Measurements from ENCODE around the gene ERP44.
A peak's percentile ranks its signal among the peaks of the same experiment; 100 is the strongest.
"Not testable (repeated sequence)": the region's sequence is repeated elsewhere in the genome, so short reads cannot be mapped to it uniquely, and the experiment has no call there.

Gene ERP44

GRCh38 chr9:100064872-100065581 lies 33.8 kb downstream of the ERP44 start:
- DNase-seq = peak; percentile 81

- DNase-seq = no peak
These were observed 35.6 kb downstream of the ERP44 start for GRCh38 chr9:100063185-100063584.

DNA sequence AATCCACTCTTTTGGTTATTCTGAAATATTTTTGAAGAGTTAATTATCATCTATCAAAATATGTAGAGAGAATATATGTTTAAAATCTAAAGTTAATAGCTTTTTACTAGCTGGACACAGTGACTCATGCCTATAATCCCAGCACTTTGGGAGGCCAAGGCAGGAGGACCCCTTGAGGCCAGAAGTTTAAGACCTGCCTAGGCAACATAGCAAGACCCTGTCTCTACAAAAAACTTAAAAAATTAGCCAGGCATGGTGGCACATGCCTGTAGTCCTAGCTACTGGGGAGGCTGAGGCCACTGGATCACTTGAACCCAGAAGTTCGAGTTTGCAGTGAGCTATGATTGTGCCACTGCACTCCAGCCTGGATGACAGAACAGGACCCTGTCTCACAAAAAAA lies 36.1 kb downstream of the ERP44 start:
- not testable (repeated sequence) for DNase-seq

GRCh38 chr9:100058699-100059579 lies 39.9 kb downstream of the ERP44 start:
- no peak for DNase-seq

DNA sequence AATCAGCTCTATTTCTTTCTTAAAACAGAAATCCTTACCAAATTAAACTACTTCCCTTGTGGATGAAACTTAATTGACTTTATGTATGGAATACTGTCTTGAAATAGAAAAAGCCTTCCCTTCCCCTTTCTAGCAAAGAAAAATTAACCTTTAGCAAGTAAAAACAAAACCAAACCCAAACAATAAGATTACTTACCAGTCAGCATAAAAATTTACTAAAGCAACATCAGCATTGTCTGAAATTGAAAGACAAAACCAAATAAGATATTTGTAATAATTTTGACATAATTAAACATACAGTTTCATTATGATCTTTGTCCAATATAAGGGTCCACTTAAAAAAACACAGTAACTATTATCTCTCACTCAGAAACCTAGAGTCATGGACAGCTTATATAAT lies 41.2 kb downstream of the ERP44 start:
- DNase-seq = no peak

- DNase-seq = no peak
These were observed 42.2 kb downstream of the ERP44 start for GRCh38 chr9:100056561-100056960.

GRCh38 chr9:100052375-100052774 lies 46.4 kb downstream of the ERP44 start:
- no peak for DNase-seq

DNA sequence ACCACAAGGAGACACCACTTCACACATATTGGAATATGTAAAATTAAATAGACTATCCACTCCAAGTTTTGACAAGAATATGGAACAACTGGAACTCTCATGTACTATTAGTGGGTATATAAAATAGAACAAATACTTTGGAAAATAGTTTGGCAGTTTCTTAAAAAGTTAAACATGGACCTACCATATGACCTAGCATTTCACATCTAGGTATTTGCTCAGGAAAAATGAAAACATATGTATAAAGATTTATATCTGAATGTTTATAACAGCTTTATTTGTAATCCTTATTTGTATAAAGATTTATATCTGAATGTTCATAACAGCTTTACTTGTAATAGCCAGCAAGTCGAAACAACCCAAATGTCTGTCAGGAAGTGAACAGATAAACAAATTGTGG lies 49.2 kb downstream of the ERP44 start:
- DNase-seq = no peak

DNA sequence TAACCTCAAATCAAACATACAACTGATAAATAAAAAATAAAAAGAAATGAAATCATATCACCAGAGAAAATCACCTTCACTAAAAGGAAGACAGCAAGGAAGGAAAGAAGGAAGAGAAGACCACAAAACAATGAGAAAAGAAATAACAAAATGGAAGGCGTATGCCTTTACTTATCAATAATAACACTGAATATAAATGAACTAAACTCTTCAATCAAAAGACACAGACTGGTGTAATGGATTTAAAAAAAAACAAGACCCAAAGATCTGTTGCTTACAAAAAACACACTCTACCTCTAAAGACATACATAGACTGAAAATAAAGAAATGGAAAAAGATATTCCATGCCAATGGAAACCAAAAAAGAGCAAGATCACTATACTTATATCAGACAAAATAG lies 60.3 kb downstream of the ERP44 start:
- DNase-seq = no peak

DNA sequence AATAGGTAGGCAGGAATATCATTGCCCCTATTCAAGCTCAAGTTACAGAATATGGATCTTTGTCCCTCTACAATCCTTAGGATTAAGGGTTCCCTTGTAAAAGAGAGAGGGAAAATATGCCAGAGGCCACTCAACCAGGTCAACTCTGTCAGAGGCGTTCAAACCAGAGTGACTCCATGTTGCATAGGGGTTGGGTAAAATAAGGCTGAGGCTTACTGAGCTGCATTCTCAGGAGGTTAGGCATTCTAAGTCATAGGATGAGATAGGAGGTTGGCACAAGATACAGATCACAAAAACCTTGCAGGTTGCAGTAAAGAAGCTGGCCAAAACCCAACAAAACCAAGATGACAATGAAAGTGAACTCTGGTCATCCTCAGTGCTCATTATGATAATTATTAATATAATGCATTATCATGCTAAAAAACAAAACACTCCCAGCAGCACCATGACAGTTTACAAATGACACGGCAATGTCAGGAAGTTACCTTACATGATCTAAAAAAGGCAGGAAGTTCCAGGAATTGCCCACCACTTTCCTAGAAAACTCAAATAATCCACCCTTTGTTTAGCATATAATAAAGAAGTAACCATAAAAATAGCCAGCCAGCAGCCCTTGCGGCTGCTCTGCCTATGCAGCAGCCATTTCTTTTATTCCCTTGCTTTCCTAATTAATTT lies 64.8 kb downstream of the ERP44 start:
- DNase-seq = no peak

DNA sequence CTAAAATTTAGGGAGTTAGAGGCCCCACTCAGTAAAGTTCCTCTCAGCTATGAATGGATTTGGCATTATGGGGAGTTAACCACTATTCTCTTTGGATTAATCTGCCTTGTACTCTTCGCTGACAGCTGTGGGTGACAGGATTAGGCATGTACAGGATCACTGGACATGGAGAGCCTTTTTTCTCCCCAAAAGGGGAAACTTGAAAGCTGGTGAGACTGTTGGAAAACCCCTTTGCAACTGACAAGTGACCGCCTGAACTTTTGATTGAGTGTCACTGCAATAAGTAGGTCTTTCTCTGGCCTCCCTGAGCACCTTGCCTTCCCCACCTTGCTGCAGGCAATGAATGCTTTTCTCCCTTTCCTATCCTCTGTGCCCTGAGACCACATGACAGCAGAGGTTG lies 68.3 kb downstream of the ERP44 start:
- DNase-seq = no peak

DNA sequence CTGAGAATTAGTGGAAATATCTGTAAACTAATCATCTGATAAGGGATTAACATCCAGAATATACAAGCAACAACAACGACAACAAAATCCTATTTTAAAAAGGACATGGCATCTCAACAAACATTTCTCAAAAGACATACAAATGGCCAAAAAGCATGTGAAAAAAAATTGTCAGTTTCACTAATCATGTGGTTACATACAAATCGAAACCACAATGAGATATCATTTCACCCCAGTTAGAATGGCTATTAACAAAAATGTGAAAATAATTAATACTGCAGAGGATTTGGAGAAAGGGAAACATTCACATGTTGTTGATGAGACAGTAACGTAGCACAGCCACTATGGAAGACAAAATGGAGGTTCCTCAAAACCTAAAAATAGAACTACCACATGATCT lies 69.5 kb downstream of the ERP44 start:
- no peak for DNase-seq

DNA sequence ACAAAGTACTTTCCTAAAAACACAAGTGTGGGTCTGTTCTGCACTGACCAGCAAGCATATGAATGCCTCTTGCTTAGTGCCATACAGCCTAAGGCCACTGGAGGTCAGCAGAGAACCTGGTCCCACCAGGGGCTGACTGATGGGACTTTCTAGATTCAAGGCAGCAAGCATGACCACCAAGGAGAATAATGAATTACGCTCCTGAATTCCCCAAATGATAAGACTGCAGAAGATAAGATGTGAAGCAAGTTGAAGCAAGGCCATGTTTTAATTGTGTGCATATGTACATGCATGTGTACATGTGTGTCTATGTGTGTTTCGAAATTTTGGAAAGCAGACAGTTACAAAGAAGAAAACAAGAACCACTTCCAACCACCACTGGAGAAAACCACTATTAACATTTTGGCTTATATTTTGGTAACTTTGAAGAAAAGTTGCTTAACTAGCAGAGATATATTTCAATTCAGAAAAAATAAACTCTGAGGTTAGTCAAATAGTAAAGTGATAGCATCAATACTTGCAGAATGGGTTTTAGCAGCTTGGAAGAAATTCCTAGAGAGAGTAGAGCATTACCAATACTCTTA lies 70.5 kb downstream of the ERP44 start:
- peak; percentile 66 for DNase-seq

DNA sequence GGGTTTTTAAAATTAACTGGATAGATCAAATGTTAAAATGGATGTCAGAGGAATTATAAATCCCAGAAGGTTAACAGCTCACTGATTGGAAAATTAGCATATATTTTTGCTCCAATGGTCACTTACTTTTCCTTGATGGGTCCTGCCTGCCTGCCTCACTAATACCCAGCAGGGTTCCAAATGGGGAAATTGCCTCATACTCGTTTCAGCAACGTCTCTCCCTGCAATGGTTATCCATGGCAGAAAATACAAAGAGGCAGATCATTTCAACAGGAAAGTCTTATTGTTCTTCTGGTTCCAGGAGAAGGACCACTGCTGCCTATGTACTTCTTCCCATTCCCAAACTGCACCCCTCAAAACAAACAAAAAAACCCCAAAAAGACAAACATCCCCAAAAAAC lies 71.3 kb downstream of the ERP44 start:
- no peak for DNase-seq

GRCh38 chr9:100021931-100022330 lies 76.9 kb downstream of the ERP44 start:
- no peak for DNase-seq

GRCh38 chr9:100020121-100020795 lies 78.5 kb downstream of the ERP44 start:
- DNase-seq = peak; percentile 13

- no peak for DNase-seq
These were observed 79.3 kb downstream of the ERP44 start for GRCh38 chr9:100019541-100019940.

- DNase-seq = no peak
These were observed 84.0 kb downstream of the ERP44 start for GRCh38 chr9:100014846-100015245.

GRCh38 chr9:100013573-100013972 lies 85.2 kb downstream of the ERP44 start:
- DNase-seq = peak; percentile 6

DNA sequence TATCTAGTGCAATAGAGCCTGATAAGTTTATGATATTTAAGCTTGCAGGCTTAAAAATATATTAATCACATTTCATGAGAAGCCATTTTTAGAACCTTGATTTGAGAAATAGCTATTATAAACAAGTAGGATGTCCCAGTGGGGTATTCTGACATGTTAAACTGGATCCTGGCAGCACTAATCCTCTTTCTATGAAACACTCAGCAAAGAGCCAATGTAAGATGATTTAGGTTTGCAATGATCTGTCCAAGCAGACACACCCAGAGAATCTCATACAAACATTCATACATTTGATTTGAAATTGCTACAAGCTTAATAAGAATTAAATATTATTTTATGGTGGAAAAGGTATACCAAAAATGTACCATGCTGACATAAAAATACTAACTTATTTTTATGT lies 86.5 kb downstream of the ERP44 start:
- DNase-seq = no peak

GRCh38 chr9:100011062-100011681 lies 87.6 kb downstream of the ERP44 start:
- DNase-seq = peak; percentile 52

- no peak for DNase-seq
These were observed 99.0 kb downstream of the ERP44 start for GRCh38 chr9:99999797-100000196.

All from fibroblast of skin of back (primary cell).